Measurements from ENCODE around the gene STARD13.
A peak's percentile ranks its signal among the peaks of the same experiment; 100 is the strongest.

The STARD13 gene

DNA sequence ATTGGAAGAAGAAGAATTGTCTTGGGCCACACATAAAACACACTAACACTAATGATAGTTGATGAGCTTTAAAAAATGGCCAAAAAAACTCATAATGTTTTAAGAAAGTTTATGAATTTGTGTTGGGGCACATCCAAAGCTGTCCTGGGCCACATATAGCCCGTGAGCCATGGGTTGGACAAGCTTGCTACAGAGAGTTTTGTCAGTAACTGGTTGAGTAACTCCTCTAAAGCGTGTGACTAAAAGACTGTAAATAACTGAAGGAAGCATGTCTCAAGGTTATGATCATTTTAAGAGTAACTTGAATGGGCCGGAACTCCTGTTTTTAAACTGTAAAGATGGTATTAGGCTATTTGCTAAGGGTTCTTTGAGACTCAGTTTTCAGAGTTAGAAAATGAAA, 151.3 kb downstream of the STARD13 start:
- no peak for DNase-seq

DNA sequence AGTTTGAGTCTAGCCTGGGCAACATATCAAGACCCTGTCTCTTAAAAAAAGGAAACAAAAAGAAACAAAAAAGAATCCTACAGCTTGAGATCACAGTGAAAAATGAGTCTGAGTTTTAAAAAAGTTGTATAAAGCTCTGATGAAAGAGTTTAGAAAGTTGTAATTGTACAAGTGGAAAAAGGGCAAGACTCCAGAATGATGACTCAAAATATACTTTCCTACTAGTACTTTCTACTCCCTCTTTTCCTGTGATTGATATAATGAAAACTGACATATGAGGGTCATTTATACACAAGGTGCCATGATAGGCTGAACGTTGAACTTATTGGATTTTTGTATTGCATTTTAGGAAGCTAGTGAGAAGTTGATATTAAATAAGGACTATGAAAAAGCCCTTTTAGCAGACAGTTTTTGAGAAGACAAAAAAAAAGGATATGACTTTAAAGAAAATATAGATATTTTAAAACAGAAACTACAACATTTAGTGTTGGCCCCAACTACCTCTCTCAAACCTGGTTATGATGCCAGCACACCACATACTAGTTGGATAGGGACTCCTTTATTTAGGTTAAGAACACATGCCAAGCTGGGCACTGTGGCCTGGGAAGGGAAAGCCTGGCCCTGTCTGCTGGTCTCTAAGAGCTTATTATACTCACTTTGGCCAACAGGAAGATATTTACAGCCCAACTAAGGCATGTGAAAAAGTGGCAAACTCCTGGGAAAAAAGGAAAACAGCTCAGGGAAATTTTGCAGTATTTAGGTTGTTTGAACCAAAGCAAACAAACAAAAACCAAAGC, 152.7 kb downstream of the STARD13 start:
- no peak for DNase-seq

DNA sequence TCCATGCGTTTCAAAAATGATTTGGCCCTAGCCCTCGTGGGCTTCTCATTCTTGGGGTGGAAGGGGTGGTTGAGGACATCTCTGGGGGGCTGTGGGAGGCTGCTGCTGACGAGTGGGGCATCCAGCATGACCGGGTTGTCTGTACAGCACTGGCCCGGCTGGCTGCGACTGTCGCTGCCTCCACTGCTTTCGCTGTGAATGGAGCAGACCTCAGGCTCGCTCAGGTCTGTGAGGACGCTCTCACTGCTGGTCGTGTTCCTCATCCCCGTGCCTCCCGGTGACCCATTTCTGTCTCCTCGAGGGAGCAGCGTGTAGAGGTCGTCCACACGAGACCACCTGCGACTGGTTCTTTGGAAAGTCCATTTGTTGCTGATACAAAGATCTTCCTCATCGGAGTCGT, 155.7 kb downstream of the STARD13 start:
- DNase-seq: no peak

DNA sequence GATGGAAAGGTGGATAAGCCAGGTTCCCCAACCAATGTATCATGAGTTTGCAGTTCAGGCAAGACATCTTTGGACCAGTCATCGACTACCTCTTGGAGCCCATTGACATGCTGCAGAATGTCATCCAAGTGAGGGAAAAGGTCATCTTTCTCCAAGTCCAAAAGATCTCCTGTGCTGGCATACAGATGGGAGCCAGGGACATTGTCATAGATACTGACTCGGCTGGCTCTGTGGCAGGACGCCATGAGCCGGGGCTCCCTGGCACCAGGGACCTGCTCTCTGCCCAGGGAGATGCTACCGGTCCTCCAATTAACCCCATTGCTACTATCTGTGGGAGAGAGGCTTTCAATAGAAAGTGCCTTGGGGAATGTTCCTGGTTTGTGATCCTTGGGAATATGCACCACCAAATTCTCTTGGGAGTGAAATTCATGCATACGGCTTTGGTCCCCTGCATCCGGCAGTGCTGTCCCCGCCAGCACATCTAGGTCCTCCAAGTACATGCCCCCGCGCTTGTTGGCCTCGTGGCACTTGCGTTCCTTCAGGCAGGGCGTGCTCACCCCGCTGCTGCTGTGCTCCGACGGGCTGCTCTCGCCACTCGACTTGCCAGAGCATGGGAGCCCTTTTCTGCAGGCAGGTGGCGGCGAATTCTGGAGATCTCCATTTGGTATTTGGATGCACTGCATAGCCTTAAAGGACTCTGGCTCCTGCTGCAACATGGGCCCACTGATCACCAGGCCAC, 156.3 kb downstream of the STARD13 start:
- DNase-seq: no peak

DNA sequence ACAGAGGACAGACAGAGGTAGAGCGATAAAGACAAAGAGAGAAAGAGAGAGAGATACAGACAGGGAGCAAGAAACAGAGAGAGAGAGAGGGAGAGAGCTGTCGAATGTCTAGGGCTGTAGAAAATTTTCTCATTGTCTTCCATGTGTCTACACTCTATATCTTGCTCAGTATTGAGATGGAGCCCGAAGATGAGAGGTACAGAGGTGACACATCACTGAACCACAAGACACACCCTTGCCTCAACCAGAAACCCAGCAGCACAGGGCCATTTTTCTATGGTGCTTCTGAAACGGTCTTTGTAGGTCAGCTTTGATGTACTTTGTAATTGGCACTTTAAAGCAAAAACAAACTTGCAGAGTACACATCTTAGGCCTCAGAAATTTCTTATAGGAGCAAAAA, 157.4 kb downstream of the STARD13 start:
- DNase-seq: no peak

DNA sequence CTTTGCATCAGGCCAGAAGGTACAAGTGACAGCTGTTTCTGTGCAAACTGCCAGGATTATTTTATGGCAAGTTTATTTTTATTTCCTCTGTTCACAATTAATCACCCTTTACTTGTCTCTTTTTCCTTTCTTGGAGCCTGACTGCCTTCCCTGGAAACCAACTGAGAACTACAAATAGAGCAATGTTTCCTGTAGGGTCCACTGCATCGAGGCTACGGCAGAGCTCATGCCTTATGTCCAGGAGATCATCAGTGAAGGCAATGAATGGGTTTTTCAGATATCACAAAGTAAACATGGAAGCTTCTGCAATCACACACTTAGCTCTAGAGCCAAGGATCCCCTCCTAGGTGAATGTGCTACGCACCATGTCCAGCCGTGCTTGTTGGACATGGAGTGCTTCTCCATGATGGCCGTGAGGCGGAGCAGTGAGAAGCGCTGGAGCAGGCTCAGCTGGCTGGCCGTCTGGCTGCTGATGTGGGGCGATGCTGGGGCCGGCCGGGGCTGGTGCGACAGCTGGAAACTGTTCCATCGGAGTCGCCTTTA, 158.5 kb downstream of the STARD13 start:
- DNase-seq: no peak

DNA sequence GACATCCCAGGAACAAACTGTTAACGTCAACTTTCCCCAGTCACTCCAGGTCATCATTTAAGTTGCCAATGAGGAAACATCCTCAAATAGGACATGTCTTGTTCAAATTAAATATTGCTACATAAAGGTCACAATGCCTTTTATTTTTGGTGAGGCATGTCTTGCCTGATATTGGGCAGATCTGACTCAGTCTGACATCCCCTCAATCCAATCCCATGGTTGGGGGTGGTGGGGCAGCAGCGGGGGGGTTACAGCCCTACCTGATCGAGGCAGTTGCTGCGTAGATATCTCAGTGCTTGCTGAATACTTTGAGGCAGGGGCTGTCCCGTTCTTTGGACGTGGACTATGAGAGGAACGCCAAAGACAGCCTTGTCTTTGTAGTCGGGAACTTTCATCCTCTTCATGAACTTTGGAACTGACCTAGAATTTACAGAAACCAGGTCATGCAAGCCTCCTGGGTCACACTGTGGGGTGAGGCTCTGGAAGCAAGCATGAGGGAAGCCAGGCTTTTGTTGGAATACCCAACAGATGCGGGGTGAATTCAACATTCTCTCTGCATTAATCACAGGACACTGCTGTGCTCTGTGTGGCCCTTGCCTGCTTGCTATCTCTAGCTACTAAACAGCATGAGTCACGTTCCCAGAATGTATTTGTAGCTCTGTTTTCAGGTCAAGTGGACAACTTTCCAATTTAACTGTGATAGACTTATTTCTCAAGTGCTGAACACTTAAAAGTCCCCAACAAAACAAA, 159.6 kb downstream of the STARD13 start:
- peak; percentile 86 for DNase-seq

DNA sequence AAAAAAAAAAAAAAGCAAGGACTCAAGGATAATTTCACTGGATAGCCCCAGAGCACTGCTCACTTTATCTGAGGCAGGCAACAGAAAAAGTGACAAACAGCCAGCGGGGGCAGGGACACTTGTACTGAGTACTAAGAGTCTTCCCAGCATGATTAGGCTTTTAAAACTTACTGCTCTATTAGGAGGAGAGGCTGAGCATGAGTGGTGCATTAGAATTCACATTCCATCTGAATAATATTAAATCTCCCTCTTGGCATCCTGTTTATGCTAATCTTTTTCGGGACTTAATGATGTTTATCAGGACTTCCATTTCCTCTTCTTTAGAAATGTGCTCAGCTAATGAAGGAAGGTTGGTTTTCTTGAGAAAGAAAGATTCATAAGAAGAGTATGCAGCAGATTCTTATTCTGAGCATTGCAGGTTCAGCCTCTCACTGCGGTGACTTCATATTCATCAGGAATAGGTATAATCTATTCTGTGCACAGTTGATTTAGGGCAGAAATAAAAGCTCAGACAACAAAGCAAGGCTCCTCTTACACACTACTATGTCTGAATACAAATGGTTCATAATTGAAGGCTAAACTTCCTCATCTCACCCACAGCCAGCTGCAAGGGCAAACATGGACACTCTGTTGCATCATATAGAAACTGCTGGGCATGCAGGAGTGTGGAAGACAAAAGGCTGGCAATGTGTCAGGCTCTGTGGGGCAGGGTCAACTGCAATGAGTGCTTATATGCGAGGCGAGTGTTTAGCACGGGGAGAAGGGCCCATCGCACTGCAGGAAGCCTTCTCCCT, 162.3 kb downstream of the STARD13 start:
- no peak for DNase-seq

DNA sequence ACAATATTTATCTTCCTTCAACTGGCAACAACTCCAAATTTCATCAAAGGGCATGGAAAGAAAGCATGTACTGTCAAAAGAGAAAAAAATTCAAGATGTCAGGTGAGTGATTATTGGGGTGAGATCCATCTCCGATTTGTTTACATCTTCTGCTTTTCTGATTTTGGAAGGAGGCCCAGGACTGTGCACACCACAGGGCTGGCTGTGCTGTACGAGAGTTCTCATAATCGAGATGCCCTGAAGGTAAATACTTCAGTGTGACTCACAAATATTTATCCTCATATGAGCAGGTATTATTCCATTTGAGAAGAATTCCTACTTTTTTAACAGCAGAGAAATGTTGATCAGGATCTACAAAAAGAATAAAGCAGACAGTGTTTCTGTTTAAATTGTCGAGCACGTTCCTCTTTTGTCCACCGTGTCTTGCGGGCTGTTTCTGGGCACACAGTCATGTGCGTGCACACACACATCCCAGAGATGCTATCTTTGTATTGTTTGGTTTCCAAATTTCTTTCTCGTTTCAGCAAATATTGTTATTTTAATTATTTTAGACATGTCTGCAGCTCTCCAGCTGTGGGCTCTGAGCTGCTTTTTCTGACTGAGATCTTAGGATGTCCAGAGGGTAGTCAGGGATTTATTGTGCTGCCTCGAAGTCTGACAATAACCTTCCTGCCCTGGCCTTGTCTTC, 165.6 kb downstream of the STARD13 start:
- peak; percentile 80 for DNase-seq

DNA sequence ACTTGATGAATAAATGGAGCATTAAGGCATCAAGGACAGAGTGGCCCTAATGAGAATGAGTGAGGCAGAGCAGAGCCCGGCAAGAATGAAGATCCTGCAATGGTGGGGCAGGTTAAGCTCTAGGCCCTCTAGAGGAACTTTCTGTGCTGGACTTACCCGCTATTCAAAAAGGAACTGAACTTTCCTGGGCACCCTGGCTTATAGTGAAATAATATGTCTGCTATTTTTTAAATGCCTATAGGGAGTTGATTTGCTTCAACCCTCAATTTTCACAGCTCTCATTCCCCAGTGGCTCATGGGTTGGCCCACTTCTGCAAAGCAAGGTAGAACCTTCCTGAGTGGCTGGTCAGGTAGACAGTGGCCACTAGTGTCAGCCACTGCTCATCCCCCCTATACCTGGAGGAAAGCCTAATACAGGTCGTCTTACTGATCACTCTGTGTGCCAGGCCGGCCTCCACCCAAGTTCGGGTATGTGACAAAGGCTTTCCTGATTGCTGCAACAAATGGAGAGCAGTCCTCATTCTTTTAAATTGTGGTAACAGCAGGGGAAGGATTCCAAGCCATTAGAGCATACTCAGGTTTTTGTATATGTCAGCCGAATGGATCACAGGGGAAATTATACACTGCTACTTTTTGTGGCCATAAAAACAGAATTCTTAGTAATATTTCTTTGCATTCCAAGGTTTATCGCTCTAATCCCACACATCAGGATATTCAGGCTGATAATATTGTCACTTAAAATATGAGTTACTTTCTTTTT, 166.4 kb downstream of the STARD13 start:
- no peak for DNase-seq

DNA sequence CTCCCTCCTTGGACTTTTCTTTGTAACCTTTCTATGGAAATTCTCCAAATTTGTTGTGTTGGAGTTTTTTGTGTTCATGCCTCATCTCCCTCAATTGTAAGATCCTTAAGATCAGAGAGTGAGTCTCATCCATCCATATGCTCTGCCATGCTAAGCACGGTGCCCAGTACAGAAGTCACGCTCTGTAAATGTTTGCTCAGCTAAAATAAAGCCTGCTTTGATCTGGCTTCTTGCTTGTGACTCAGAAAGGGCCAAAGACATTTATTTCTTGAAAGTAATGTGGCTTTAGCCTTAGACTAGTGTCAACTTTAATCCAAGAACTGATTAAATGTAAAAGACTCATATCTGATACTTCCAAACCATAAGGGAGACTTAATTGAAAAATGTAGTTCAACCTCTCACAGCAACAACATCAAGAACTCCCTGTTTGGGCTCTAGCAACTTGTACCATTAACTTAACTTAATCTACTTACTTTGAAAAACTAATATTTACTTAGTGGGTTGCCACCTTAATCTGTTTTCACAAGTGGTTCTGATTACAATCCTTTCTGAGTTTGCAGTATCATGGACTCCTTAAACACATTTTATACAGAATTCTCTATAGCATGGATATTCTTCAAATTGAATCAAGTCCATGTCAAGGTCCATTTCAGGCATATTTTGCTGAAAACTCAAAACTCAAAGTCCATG, 169.1 kb downstream of the STARD13 start:
- no peak for DNase-seq

DNA sequence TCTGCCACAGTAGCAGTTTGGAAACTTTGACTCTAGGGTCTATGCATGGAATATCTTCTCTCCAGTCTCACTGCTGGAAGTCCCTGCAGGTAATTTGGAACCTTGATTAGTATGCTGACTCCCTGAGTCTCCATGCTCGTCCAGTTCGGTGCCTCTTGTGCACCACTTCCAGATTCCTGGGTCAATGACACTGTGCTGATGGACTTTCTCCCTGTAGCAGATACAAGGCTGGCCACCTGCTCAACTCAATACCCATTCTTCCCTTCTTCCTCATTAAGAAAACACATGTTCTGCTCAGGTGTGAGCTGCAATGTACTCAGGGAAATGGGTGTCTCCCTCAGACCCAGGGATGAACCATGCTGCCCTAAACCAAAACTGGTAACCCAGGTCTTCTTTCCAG, 170.3 kb downstream of the STARD13 start:
- DNase-seq: no peak

DNA sequence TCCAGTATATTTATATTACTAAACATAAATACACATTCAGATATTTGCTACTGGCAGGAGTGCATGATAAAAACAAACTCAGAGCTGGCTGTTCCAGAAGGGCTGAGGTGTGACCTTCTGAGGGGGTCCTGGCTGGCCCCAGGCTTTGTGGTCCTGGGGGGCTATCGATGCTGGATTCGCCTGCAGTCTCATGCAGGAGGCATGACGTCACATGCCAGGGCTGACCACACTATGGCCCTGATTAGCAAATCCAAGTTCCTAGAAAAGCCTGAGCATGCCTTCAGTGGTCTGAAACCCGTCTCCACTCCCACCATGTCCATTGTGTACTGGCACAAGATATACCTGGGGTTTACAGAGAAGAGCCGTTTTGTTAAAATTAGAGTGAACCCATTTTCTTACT, 171.4 kb downstream of the STARD13 start:
- DNase-seq: no peak

DNA sequence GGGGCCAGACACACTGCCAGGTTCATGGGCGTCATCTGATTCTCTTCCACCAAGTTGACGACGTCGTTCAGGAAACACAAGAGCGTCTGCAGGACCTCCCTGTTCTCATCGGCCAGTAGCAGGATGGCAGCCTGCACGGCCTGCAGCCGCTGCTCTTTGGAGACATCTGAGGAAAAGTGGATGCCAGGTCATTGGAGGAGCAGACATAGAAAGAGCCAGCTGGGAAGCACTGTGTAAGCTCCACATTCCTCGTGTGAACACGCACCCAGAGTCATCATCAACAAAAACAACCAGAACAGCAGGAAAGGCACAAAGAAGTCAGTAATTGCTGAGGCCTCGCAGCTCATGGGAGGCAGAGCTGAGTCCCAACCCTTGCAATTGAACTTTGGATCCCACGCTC, 172.8 kb downstream of the STARD13 start:
- DNase-seq: no peak

DNA sequence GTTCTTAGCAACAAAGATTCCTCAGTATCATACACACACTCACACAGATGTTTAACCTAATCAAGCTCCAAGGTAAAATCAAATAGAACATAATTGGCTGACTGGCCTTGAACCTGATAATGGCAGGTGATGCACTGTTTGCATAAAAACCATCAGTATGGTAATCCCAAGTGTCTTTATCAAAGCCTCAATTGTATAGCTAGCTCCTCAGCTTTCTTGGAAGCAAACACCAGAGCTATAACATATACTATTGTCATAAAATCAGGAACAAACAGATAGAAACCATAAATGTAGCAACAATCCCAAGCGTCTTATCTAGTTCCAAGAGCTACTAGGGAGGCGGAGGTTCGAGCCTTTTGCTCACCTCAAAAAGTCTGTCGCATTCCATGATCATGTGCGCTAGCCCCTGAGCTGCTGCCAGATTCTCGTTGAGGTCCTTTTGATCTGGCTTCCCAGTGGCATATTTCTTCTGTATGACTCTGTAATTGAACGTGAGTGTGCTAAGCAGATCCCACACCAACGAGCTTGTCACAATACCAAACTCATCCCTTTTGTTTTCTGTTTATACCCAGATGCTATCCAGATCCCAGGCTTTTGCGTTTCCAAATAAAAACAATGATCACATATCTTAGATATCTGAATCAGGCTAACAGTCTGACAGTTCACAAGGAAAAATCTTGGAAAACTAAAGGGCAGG, 174.0 kb downstream of the STARD13 start:
- DNase-seq: no peak

DNA sequence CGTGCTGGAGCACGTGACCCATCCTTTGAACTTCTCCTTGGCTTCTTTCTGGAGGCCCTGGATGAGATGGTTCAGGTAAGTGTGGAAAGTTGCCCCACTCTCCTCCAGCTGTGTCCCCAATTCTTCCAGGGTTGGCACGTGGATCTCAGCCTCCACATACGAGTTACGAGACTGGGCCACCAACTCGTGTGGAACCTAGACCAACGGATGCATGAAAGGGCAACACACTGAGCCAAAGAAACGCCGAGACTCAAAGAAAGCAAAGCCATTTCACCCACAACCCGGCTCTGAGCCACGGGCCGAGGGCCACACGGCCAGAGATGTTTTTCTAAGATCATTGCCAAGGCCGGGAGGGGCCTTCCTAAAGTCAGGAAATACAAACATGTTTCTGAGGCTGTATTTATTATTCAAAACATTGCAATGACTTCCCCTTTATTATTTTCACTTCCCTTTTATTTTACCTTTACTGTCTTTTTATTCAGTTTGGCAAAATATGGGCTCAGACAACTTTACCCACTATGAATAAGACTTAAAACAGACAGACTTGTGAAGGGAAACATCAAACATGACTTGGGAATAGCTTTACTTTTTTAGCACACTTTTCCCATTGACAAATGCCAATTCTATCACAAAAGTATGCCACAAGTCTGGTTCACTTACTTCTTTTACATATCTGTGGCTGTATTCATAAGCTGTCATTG, 174.7 kb downstream of the STARD13 start:
- DNase-seq: no peak

DNA sequence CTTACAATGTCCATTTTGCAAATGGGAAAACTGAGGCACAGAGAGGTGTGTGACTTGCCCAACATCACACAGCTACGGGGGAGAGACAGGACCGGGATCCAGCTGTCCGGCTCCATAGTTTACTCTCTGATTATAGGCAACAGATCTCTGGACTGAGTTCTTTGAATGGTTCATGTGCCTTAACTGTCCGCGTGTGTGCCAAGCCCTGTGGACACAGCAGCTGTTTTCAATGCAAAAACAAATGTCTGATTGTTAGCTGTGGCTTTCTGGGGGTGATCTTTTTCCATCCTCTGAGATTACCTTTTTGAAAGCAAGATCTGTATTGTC, 175.2 kb downstream of the STARD13 start:
- no peak for DNase-seq

DNA sequence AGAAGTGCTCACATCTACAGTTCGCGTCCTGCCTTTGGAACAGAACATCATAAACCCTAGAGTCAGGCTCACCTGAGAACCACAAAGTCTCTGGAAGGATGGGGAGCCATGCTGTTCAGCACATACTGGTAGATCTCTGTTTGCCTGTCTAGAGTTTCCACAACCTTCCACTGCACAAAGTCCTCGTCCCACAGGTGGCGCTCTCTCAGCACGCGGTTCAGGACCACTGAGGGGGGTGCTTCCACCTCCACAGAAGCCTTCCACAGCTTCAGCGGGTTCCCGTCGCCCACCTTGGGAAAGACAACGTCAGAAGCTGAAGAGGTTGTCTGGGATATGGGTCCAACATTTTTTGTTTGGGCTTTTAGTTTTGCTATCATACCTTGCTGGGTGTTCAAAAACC, 175.8 kb downstream of the STARD13 start:
- DNase-seq: no peak

DNA sequence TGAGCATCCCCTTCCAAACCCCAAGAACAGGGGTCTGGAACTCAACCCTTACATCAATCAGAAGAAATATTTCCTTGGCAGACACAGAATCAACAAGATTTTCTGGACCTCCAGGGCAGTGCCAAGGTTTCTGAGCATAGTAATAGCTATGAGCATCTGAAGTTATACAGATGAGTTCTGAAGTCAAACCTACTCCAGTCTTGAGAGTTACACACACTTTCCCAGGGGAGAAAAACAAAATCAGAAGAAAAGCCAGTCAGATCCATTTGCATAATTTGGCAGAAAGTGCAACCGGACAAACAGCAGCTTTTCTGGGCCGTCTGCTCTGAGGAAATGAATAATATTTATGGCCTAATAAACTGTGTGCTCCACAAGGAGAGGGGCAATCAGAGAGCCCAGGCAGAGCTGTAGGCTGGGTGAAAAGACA, 176.3 kb downstream of the STARD13 start:
- no peak for DNase-seq
